ENCODE results near the gene DCN.
"Not testable (repeated sequence)": the region's sequence is repeated elsewhere in the genome, so short reads cannot be mapped to it uniquely, and the experiment has no call there.

DCN gene

GRCh38 chr12:91182636-91183455, at the start of gene DCN:
Gene DCN (minus strand): TSS chr12:91182817. CDS start chr12:91178552, 4,265 bp downstream.
- DNase-seq, result no peak

GRCh38 chr12:91230841-91231240, 48.2 kb upstream of the DCN start:
- no peak for DNase-seq

- DNase-seq, result no peak
Measured at GRCh38 chr12:91226951-91227350, 44.3 kb upstream of the DCN start.

GRCh38 chr12:91225316-91225715, 42.7 kb upstream of the DCN start:
- no peak for DNase-seq

GRCh38 chr12:91224401-91224800, 41.8 kb upstream of the DCN start:
- DNase-seq, result no peak

- no peak for DNase-seq
Measured at GRCh38 chr12:91222746-91223145, 40.1 kb upstream of the DCN start.

GRCh38 chr12:91219919-91220318, 37.3 kb upstream of the DCN start:
- DNase-seq, result no peak

GRCh38 chr12:91219511-91219910, 36.9 kb upstream of the DCN start:
- no peak for DNase-seq

- no peak for DNase-seq
Measured at GRCh38 chr12:91216871-91217270, 34.3 kb upstream of the DCN start.

- DNase-seq, result no peak
Measured at GRCh38 chr12:91215940-91216454, 33.4 kb upstream of the DCN start.

GRCh38 chr12:91211866-91212265, 29.2 kb upstream of the DCN start:
- DNase-seq, result no peak

GRCh38 chr12:91210618-91211017, 28.0 kb upstream of the DCN start:
- DNase-seq, result no peak

GRCh38 chr12:91210144-91210543, 27.5 kb upstream of the DCN start:
- no peak for DNase-seq

- not testable (repeated sequence) for DNase-seq
Measured at GRCh38 chr12:91207301-91207700, 24.7 kb upstream of the DCN start.

GRCh38 chr12:91205811-91206210, 23.2 kb upstream of the DCN start:
- no peak for DNase-seq

GRCh38 chr12:91204421-91204820, 21.8 kb upstream of the DCN start:
- DNase-seq, result no peak

GRCh38 chr12:91203610-91204009, 21.0 kb upstream of the DCN start:
- DNase-seq, result no peak

GRCh38 chr12:91202390-91202789, 19.8 kb upstream of the DCN start:
- no peak for DNase-seq

GRCh38 chr12:91196436-91196835, 13.8 kb upstream of the DCN start:
- DNase-seq, result no peak

- DNase-seq, result no peak
Measured at GRCh38 chr12:91194500-91194899, 11.9 kb upstream of the DCN start.

GRCh38 chr12:91191513-91192111, 9.0 kb upstream of the DCN start:
- no peak for DNase-seq

- no peak for DNase-seq
Measured at GRCh38 chr12:91189516-91189915, 6.9 kb upstream of the DCN start.

- no peak for DNase-seq
Measured at GRCh38 chr12:91188778-91189177, 6.2 kb upstream of the DCN start.

GRCh38 chr12:91186156-91186555, 3.5 kb upstream of the DCN start:
- DNase-seq, result no peak
